ENCODE data around the gene SLC9A9. TPM values are rescaled to one million over a fixed set of nuclear protein-coding genes. Genes with fewer than 3 reads are reported as not detected.
"Not testable (repeated sequence)": the region's sequence is repeated elsewhere in the genome, so short reads cannot be mapped to it uniquely, and the experiment has no call there.

The SLC9A9 gene
- total RNA-seq, 1 donor from 2014 or later, result 0.22 TPM

DNA sequence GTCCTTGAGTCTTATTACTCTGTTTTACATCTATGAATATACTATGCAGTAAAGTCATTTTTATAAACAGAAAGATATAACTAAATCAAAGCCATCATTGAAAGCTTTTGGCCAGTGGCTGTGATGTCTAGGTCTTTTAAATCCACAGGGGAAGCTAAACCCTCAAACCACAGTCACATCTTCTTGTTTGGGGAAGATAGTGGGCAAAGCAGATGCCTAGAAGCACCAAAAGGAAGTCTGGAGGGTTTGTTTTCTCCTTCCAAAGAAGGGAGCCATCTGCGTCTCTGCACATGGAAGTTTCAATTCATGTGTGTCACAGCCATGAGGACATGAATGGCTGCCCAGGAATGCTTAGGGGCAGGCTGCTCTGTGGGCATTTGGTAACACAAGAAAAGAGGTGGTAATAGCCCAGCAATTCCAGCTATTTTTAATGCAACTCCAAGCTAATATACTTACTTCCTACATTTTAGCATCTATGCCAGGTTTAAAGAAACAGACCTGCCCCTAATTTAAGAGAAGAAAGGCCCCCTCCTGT lies 322.2 kb downstream of the SLC9A9 start:
- no peak overlapping the region for H3K4me3 ChIP-seq
- no peaks in the 10 kb centered on the region for H3K79me2 ChIP-seq (ENCODE audit: low read depth)
- H3K9me3 ChIP-seq (ENCODE audit: low read depth), result no peaks in the 10 kb centered on the region
- no peaks in the 10 kb centered on the region for H3F3A ChIP-seq (ENCODE audit: low read depth)
- no peaks in the 10 kb centered on the region for H3K9me3 Mint-ChIP-seq
- DNase-seq (ENCODE audit: low spot score), result peak; percentile 11
- H3K27me3 ChIP-seq, result no peaks in the 10 kb centered on the region
- no peaks in the 10 kb centered on the region for H3K36me3 ChIP-seq
- H3K4me2 ChIP-seq, result no peak overlapping the region
- H3K4me1 ChIP-seq, result no peaks in the 10 kb centered on the region
- H3K36me3 Mint-ChIP-seq, result no peaks in the 10 kb centered on the region
- no peaks in the 10 kb centered on the region for H3K4me1 Mint-ChIP-seq
- no peaks in the 10 kb centered on the region for H3K27me3 Mint-ChIP-seq (ENCODE audit: insufficient read depth, low read depth)
- H2AFZ ChIP-seq (replicated peaks), result peak overlapping the region; percentile 11
- no peaks in the 10 kb centered on the region for H4K20me1 ChIP-seq (ENCODE audit: low read depth)
- H3K9ac ChIP-seq, result no peak overlapping the region
- H3K4me3 Mint-ChIP-seq, result no peak overlapping the region
- H3K27ac Mint-ChIP-seq, result no peak overlapping the region
- TF ChIP-seq, protein P1, sequence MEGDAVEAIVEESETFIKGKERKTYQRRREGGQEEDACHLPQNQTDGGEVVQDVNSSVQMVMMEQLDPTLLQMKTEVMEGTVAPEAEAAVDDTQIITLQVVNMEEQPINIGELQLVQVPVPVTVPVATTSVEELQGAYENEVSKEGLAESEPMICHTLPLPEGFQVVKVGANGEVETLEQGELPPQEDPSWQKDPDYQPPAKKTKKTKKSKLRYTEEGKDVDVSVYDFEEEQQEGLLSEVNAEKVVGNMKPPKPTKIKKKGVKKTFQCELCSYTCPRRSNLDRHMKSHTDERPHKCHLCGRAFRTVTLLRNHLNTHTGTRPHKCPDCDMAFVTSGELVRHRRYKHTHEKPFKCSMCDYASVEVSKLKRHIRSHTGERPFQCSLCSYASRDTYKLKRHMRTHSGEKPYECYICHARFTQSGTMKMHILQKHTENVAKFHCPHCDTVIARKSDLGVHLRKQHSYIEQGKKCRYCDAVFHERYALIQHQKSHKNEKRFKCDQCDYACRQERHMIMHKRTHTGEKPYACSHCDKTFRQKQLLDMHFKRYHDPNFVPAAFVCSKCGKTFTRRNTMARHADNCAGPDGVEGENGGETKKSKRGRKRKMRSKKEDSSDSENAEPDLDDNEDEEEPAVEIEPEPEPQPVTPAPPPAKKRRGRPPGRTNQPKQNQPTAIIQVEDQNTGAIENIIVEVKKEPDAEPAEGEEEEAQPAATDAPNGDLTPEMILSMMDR (IDR thresholded peaks at IDR 0.05), result no peak
- TF ChIP-seq EZH2phosphoT487 (IDR thresholded peaks at IDR 0.05) (no peak), EZH2 (IDR thresholded peaks at IDR 0.05) (no peak)
- H3K27ac ChIP-seq, result no peak overlapping the region

GRCh38 chr3:143525408-143525807 lies 322.9 kb downstream of the SLC9A9 start:
- no peak overlapping the region for H3K4me3 ChIP-seq
- H3K9me3 ChIP-seq (ENCODE audit: low read depth), result no peaks in the 10 kb centered on the region
- Mint-ChIP-seq H3K36me3 (no peaks in the 10 kb centered on the region), H3K4me1 (no peaks in the 10 kb centered on the region), H3K4me3 (no peak overlapping the region), H3K9me3 (no peaks in the 10 kb centered on the region), H3K27me3 (ENCODE audit: insufficient read depth, low read depth) (no peaks in the 10 kb centered on the region), H3K27ac (no peak overlapping the region)
- H2AFZ ChIP-seq (replicated peaks), result no peak overlapping the region
- no peak for TF ChIP-seq EZH2phosphoT487 (IDR thresholded peaks at IDR 0.05)
- no peak overlapping the region for H3K27ac ChIP-seq
- H4K20me1 ChIP-seq (ENCODE audit: low read depth), result no peaks in the 10 kb centered on the region
- no peaks in the 10 kb centered on the region for H3K4me1 ChIP-seq
- no peak for DNase-seq (ENCODE audit: low spot score)
- H3K27me3 ChIP-seq, result no peaks in the 10 kb centered on the region
- no peaks in the 10 kb centered on the region for H3K36me3 ChIP-seq
- no peak overlapping the region for H3K4me2 ChIP-seq
- H3F3A ChIP-seq (ENCODE audit: low read depth), result no peaks in the 10 kb centered on the region
- no peak overlapping the region for H3K9ac ChIP-seq
- H3K79me2 ChIP-seq (ENCODE audit: low read depth), result no peaks in the 10 kb centered on the region

- Histone ChIP-seq H3K9ac (no peak overlapping the region), H3K36me3 (no peaks in the 10 kb centered on the region), H3K4me2 (no peak overlapping the region), H3K27me3 (no peaks in the 10 kb centered on the region), H3K4me3 (no peak overlapping the region), H3K4me1 (no peaks in the 10 kb centered on the region), H2AFZ (replicated peaks) (no peak overlapping the region), H4K20me1 (ENCODE audit: low read depth) (no peaks in the 10 kb centered on the region), H3F3A (ENCODE audit: low read depth) (no peaks in the 10 kb centered on the region), H3K27ac (no peak overlapping the region), H3K9me3 (ENCODE audit: low read depth) (no peaks in the 10 kb centered on the region), H3K79me2 (ENCODE audit: low read depth) (no peaks in the 10 kb centered on the region)
- TF ChIP-seq, protein P1 (IDR thresholded peaks at IDR 0.05), result no peak
- no peak for TF ChIP-seq EZH2phosphoT487 (IDR thresholded peaks at IDR 0.05)
- no peak for TF ChIP-seq EZH2 (IDR thresholded peaks at IDR 0.05)
- H3K4me1 Mint-ChIP-seq, result no peaks in the 10 kb centered on the region
- DNase-seq (ENCODE audit: low spot score), result no peak
- H3K4me3 Mint-ChIP-seq, result no peak overlapping the region
- H3K27ac Mint-ChIP-seq, result no peak overlapping the region
- H3K9me3 Mint-ChIP-seq, result no peaks in the 10 kb centered on the region
- H3K27me3 Mint-ChIP-seq (ENCODE audit: insufficient read depth, low read depth), result no peaks in the 10 kb centered on the region
- H3K36me3 Mint-ChIP-seq, result no peaks in the 10 kb centered on the region
Measured at GRCh38 chr3:143521803-143522202, 326.5 kb downstream of the SLC9A9 start.

- not testable (repeated sequence) for H3K27me3 Mint-ChIP-seq (ENCODE audit: insufficient read depth, low read depth); H3K4me3 Mint-ChIP-seq; H3K4me1 Mint-ChIP-seq; H3K36me3 Mint-ChIP-seq; H3K9me3 Mint-ChIP-seq; H2AFZ ChIP-seq (replicated peaks); H3F3A ChIP-seq (ENCODE audit: low read depth); H4K20me1 ChIP-seq (ENCODE audit: low read depth); H3K27ac ChIP-seq; H3K27me3 ChIP-seq; H3K4me2 ChIP-seq; H3K9ac ChIP-seq; H3K27ac Mint-ChIP-seq; H3K4me3 ChIP-seq; H3K79me2 ChIP-seq (ENCODE audit: low read depth); H3K36me3 ChIP-seq; H3K9me3 ChIP-seq (ENCODE audit: low read depth)
- H3K4me1 ChIP-seq, result peaks cover 11% of the 10 kb centered on the region
- peak; percentile 21 for DNase-seq (ENCODE audit: low spot score)
Measured at GRCh38 chr3:143517131-143517530, 331.1 kb downstream of the SLC9A9 start.

Data from neural progenitor cell (in vitro differentiated cells).